ENCODE results near the gene HECTD2. TPM values are rescaled to one million over a fixed set of nuclear protein-coding genes. Genes with fewer than 3 reads are reported as not detected.
"Not testable (repeated sequence)": the region's sequence is repeated elsewhere in the genome, so short reads cannot be mapped to it uniquely, and the experiment has no call there.

The HECTD2 gene
- total RNA-seq, 1 donor from 2014 or later = 25.4 TPM

- peak overlapping the region in 1 of 2 donors; percentile 38 for H3K4me3 ChIP-seq
- H3K27me3 ChIP-seq = no peaks in the 10 kb centered on the region
- no peak overlapping the region for H3K27ac ChIP-seq
- TF ChIP-seq, protein P1, sequence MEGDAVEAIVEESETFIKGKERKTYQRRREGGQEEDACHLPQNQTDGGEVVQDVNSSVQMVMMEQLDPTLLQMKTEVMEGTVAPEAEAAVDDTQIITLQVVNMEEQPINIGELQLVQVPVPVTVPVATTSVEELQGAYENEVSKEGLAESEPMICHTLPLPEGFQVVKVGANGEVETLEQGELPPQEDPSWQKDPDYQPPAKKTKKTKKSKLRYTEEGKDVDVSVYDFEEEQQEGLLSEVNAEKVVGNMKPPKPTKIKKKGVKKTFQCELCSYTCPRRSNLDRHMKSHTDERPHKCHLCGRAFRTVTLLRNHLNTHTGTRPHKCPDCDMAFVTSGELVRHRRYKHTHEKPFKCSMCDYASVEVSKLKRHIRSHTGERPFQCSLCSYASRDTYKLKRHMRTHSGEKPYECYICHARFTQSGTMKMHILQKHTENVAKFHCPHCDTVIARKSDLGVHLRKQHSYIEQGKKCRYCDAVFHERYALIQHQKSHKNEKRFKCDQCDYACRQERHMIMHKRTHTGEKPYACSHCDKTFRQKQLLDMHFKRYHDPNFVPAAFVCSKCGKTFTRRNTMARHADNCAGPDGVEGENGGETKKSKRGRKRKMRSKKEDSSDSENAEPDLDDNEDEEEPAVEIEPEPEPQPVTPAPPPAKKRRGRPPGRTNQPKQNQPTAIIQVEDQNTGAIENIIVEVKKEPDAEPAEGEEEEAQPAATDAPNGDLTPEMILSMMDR (IDR thresholded peaks at IDR 0.05) = no peak
- no peaks in the 10 kb centered on the region for H3K36me3 ChIP-seq
- DNase-seq (ENCODE audit: low spot score in 2 of 2) = no peak
- no peaks in the 10 kb centered on the region for H3K4me1 ChIP-seq
- intact Hi-C loops (cut with DNase I) = loop anchor here (5.0 to 10.0 kb wide), 2 partner anchors 84 to 93 kb away; no protein-coding TSS in a partner anchor
- no peaks in the 10 kb centered on the region for H3K9me3 ChIP-seq
Observed at GRCh38 chr10:91381257-91381891, 28.8 kb upstream of the HECTD2 start.

DNA sequence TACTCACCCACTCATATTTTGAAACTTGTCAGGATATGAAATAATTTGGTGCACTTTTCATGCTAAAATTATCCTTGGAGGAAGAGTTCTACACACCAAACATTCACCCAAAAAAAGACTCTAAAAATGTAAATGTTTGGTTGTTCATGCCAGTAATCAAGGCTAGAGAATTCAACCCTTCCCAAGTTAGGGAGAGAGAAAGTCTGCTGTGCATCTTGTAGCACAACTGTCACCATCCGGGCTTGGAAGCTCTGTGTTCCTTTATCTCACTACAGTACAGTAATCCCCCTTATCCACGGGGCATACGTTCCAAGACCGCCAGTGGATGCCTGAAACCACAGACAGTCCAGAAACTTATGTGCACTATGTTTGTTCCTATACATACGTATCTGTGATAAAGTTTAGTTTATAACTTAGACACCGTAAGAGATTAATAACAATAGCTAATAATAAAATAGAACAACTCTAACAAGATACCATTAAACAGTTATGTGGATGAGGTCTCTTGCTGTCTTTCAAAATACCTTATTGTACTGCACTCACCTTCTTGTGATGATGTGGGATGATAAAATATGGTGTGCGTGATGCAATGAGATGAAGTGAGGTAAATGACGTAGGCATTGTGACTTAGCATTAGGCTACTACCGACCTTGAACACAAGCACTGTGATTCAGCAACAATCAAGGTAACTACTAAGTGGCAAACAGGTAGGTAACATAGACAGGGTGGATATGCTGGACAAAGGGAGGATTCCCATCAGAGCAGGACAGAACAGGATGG, 24.6 kb upstream of the HECTD2 start:
- TF ChIP-seq, protein P1 (IDR thresholded peaks at IDR 0.05) = no peak
- Histone ChIP-seq H3K4me1 (no peaks in the 10 kb centered on the region), H3K36me3 (no peaks in the 10 kb centered on the region), H3K27ac (no peak overlapping the region), H3K9me3 (no peaks in the 10 kb centered on the region), H3K27me3 (no peaks in the 10 kb centered on the region), H3K4me3 (no peak overlapping the region)
- intact Hi-C loops (cut with DNase I) = loop anchor here (10.0 kb wide), 1 partner anchor 89 kb away; no protein-coding TSS in a partner anchor
- no peak for DNase-seq (ENCODE audit: low spot score in 2 of 2)

DNA sequence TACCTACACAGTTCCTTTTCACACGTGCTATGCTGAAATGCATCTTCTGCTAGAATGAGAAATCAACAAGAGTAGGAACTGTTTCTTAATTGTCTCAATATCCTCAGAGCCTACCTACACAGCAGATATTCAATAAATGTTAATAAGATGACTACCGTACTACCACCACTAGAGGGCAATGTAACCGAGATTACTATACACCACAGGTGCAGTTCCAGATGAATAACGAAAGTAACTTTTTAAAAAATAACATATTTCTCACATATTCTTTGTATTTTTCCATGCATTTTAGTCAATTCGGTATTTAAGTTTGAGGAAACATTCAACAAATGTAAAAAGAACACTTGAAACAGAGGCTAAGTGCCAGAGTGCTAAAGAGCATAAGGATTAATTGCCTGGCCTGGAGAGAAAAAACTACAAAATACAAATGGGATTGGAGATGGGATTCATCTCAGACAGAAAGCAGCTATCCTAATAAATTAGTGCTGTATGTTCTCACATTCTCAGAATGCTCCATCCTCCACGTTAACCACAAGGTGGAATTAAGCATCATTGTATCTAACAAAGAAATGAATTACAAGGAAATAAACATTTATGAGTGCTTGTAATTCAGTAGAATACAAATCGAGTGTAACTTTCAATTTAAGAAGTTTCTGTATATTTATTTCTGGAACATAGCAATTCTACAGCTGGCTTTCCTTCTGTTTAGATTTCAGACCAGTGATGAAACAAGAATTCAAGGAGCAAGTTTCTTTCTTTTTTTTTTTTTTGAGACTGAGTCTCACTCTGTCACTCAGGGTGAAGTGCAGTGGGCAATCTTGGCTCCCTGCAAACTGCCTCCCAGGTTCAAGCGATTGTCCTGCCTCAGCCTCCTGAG, 20.3 kb upstream of the HECTD2 start:
- no peaks in the 10 kb centered on the region for H3K27me3 ChIP-seq
- TF ChIP-seq, protein P1 (IDR thresholded peaks at IDR 0.05) = peak in 2 of 3 experiments; percentile 65 to 67
- H3K4me1 ChIP-seq = no peaks in the 10 kb centered on the region
- no peaks in the 10 kb centered on the region for H3K9me3 ChIP-seq
- no peak for DNase-seq (ENCODE audit: low spot score in 2 of 2)
- peak overlapping the region in 1 of 2 donors; percentile 54 for H3K4me3 ChIP-seq
- H3K27ac ChIP-seq = no peak overlapping the region
- H3K36me3 ChIP-seq = no peaks in the 10 kb centered on the region
- intact Hi-C loops (cut with DNase I) = loop anchor here (1.0 to 10.0 kb wide), 3 partner anchors 19 to 522 kb away; no protein-coding TSS in a partner anchor

DNA sequence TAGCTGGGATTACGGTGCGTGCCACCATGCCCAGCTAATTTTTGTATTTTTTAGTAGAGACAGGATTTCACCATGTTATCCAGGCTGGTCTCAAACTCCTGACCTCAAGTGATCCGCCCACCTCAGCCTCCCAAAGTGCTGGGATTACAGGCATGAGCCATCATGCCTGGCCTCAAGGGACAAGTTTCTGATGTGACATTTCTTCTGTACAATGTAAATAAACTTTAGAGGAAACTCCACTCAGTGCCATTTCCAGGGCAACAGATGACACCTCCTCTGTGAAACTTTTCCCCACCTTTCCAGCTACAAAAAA, 19.7 kb upstream of the HECTD2 start:
- not testable (repeated sequence) for H3K4me3 ChIP-seq; H3K9me3 ChIP-seq; H3K36me3 ChIP-seq; DNase-seq (ENCODE audit: low spot score in 2 of 2); H3K27me3 ChIP-seq; H3K4me1 ChIP-seq; H3K27ac ChIP-seq
- intact Hi-C loops (cut with DNase I) = loop anchor here (1.0 to 5.0 kb wide), 2 partner anchors 19 to 522 kb away; no protein-coding TSS in a partner anchor

DNA sequence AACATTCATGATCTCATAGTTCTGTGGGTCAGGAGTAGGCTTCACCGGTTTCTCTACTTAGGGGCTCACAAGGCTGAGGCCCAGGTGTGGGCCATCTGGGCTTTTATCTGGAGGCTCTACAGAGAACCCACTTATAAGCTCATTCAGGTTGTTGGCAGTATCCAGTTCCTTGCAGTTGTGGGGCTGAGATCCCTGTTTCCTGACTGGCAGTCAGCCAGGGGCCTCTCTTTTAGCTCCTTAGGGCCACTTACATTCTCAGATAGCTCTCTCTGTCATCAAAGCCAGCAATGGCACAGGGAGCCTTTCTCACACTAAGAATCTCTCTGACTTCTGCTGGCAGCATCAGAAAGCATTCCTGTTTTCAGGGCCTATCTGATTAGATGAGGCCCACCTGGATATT, 18.2 kb upstream of the HECTD2 start:
- intact Hi-C loops (cut with DNase I) = loop anchor here (5.0 kb wide), 1 partner anchor 520 kb away; no protein-coding TSS in a partner anchor

More for the DNA sequence above, 18.2 kb upstream of the HECTD2 start:
- no peaks in the 10 kb centered on the region for H3K36me3 ChIP-seq
- no peak for DNase-seq (ENCODE audit: low spot score in 2 of 2)
- H3K4me1 ChIP-seq = no peaks in the 10 kb centered on the region
- TF ChIP-seq, protein P1 (IDR thresholded peaks at IDR 0.05) = no peak
- no peak overlapping the region for H3K27ac ChIP-seq
- H3K27me3 ChIP-seq = no peaks in the 10 kb centered on the region
- no peak overlapping the region for H3K4me3 ChIP-seq
- H3K9me3 ChIP-seq = no peaks in the 10 kb centered on the region

Measured in ascending aorta (tissue), 2 donors.